Measurements from ENCODE around the gene OPA3.

The OPA3 gene

GRCh38 chr19:45597425-45598111 is 13.0 kb upstream of the OPA3 start:
- DNase-seq: no peak

GRCh38 chr19:45595814-45596213 is 11.2 kb upstream of the OPA3 start:
- no peak for DNase-seq

DNA sequence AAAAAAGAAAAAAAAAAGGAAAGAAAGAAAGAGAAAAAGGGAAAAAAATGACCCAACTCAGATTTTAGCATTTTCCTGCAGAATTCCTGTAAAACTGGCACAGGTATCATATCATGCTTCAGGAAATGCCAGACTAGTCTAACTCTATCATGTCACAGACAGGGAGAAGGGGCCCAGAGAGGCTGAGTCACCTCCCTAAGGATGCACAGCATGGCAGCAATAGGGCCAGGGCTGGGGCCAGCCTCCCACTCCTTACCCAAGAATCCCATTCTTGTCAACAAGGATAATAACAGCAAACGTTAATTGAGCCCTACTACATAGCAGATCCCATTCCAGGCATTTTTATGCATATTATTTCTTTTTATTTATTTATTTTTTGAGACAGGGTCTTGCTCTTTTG is 8.9 kb upstream of the OPA3 start:
- no peak for DNase-seq

GRCh38 chr19:45592366-45592765 is 7.8 kb upstream of the OPA3 start:
- no peak for DNase-seq

DNA sequence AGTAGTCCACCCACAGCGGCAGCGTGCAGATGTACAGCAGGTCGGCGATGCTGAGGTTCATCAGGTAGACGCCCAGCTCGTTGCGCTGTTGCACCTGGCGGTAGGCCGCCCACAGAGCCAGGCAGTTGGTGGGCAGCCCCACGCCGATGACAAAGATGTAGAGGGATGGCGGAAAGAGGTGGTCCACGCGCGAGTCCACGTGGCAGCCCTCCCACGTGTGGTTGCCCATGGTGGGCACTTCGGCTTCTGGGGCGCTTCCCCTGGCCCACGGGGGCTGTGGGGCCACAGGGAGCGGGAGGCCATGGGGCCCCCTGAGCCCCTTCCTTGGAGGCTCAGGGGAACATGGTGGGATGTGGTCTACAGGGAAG is 7.0 kb upstream of the OPA3 start:
- DNase-seq: no peak

- peak in 1 of 2 experiments; percentile 27 for DNase-seq
Measured at GRCh38 chr19:45591004-45591637, 6.5 kb upstream of the OPA3 start.

DNA sequence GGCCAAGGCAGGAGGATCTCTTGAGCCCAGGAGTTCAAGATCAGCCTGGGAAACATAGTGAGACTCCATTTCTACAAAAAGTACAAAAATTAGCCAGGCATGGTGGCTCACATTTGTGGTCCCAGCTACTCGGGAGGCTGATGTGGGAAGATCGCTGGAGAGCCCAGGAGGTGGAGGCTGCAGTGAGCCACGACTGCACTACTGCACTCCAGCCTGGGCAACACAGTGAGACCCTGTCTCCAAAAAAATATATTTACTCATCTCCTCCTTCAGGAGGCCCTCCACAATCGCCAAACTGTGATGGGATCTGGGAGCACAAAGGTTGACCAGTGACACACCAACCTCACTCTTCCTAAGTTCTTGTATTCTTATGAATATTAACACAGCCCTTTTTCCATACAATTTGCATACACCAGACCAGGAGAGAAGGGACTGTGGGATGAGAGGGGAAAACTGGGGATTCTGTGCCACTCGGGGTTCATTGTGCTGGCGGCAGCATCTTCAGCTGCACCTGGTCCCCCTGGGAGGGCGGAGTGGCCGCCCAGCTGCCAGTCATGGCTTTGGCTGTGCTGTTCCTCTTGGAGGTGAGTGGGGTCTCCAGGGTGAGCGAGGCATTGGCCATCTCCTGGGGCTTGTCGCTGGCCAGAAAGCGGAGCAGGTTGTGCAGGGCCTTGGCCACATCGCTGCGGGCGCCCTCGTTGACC is 5.8 kb upstream of the OPA3 start:
- no peak for DNase-seq

- no peak for DNase-seq
Measured at GRCh38 chr19:45589768-45590167, 5.2 kb upstream of the OPA3 start.

DNA sequence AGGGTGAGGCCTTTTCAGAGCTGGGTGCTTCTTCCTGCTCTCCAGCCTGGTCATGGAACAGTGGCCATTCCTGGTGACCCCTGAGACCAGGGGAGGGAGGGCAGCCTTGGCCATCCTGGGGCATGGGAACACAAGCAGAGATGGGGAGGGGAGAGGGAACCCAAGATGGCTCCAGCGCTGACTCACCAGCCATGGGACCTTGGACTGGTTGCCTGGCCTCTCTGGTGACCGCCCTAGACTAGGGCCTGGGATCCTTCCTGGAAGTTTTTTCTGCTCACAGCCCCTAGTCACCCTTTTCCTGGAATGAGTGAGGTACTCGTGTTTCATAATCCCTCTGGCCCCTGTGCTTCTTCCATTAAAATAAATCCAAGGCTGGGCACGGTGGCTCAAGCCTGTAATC is 3.3 kb upstream of the OPA3 start:
- no peak for DNase-seq

DNA sequence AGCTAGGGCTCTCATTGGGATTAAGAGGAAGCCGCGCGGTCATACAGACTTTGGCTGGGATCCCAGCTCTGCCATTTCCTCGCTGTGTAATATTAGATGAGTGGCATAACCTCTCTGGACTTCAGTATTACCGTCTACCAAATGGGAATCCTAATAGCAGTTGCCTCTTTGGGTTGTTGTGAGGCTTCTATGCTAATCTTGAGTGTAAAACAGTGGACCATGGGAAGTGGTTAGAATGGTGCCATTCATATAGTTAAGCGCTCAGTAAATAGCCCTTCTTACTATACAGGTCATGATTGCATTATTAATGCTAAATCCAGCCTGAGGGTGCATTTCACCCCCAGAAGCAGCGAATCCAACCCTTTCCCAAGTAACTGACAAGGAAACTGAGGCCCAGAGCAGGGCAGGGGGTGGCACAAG is 566 bp upstream of the OPA3 start:
- no peak for DNase-seq

GRCh38 chr19:45581576-45581975 is 3.0 kb downstream of the OPA3 start:
- no peak for DNase-seq

DNA sequence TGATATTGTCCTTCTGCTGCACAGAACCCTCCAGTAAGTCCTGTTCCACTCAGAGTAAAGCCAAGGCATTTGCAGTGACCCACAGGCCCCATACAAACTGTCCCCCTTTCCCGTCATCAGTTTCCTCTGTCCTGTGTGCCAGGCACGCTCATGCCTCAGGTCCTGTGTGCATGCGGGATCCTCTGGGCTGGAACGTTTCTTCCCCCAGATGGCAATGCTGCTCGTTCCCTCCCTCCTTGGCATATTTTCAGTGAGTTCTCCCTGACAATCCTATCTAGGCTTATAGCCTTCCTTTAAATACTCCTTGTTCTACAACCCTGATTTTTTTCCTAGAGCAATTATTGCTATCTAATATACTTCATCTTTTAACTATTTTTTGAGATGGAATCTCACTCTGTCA is 5.7 kb downstream of the OPA3 start:
- DNase-seq: no peak

- no peak for DNase-seq
Measured at GRCh38 chr19:45577111-45577905, 7.3 kb downstream of the OPA3 start.

- DNase-seq: no peak
Measured at GRCh38 chr19:45576682-45577081, 7.9 kb downstream of the OPA3 start.

GRCh38 chr19:45575216-45575615 is 9.4 kb downstream of the OPA3 start:
- no peak for DNase-seq

DNA sequence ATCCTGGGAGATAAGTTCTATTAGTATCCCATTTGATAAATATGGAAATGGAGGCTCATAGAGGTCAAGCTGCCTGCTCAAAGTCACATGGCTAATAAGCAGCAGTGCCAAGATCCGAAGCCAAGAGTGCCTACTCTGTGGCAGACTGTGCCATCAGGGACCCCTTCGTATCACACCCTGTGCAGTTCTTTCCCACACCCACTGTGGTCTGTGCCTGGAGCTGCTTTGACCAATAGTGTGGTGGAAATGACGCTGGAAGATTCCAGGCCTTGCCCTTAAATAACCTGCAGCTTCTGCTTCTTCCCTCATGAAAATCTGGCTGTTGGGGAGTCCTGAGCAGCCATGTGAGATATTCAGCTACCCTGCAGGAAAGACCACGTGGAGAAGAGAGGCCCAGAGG is 10.1 kb downstream of the OPA3 start:
- DNase-seq: no peak

DNA sequence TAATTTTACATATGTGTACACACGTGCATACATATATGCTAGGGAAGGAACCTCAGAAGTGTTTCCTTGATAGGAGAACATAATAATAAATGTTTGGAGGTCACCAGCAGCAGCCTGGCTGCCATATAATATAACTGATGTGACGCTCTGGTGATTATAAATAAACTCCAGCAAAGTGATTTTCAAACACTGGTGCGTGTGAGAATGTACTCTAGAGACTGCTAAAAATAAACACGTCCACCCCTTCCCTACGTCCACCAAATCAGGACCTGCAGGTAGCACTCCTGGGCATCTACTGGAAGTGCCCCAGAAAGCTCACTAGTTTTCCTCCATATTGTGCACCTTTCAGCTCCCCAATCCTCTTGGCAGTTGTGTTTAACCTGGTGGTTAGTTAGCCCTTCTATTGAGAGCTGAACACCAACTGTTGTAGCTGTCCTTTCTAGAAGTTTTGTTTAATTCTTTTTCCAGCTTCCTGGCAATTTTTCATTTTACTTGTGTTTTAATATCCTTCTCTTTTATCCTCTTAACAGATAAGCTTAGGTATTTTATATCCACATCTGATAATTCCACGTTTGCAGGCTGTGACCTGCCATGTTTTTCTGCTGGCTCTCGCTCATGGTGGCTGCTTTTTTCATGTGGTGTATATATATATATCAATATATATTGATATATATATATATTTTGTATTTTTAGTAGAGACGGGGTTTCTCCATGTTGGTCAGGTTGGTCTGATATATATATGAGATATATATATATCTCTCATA is 13.0 kb downstream of the OPA3 start:
- DNase-seq: no peak

DNA sequence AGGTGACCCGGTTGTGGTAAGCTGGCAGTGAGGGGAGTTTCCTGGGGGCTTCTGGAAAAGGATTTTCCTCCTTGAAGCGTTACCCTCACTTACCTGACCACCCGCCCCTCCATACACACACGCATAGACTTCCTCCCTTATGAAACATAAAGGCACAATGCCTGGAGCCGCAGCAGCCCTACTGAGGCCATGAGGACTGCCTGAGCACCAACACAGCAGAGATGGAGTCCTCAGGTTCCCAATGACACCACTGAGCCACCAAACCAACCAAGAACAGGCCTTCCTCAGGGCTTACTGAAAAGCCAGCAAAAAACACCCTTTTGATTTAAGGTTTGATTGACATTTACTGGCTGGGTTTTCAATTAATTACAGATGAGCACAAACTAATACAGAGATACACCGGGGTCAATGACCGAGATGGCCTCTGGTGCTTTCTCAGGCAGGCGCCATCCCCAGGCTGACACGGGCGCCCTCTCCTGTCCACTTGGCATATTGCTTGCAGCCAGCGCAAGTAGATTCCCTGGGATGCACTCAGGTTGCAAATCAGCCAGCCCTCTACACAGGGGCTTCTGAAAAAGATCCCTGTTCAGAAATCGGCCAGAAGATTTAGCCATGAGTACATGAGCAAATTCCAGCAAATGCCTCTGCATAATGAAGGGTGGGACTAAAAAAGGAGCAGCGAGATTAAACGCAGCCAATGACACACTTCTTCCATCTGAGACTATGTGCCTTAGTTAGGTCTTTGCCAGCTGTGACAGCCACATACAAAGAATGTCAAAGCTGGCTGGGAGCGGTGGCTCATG is 14.8 kb downstream of the OPA3 start:
- peak; percentile 37 to 38 for DNase-seq

DNA sequence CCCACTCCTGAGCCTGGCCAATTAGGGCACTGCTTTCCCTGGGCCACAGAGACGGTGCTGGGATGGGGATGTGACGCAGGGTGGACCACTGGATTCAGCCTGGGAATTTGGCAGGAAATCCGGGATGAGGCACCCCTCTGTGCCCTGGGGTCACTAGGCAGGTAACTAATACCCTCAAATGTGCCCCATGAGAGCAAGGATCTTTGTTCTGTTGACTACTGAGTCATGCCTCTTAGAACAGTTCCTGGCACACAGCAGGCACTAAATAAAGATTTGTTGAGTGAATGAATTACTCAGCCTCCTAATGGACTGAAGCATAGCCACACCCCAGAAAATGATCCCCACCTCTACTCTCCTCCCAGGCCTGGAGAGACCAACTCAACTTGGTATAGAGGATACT is 15.9 kb downstream of the OPA3 start:
- DNase-seq: no peak

DNA sequence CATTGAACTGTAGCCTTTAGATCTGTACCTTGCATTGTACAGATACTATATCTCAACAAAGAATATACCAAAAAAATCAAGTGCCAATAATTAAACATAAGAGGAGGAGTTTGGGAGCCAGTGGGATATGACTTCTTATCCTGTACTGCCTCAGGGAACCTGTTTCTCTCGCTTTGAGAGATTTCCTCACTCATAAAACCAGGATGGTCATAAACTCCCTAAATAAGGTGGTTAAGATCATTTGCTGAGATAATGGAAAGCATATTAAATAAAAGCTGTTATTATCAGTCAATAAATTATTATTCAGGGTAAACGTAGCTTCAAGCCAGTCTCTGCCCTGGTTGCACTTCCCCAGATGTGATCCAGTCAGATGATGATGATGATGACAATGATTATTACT is 17.0 kb downstream of the OPA3 start:
- DNase-seq: no peak

DNA sequence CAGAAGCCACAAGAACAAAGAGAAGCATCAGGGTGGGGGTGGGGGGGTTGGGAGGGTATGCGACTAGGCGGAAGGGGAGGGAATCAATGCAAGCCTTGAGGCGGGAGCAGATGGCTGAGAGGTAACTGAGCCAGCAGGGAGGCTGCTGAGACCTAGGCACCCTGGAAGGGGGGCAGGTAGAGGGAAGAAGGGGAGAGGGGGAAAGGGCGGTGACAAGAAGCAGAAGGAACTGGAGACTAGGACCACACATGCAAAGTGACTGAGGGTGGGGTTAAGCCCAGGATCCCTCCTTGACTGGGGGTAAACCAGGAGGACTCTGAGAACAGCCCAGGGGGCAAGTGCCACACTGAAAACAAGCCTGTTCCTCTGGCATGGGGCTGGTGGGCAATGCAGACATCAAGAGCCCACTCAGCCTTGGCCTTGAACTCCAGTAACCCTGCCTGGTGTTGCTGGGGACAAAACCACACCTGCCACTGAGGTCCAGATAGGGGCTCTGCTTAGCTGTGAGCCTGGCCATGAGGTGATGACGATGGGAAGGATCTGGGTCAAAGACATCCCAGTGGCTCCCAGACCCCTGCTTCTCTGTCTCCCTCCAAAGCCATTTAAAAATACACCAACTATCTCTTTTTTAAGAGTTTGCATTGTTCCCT is 20.3 kb downstream of the OPA3 start:
- DNase-seq: no peak
